HCT116 (cell line): ENCODE data around the gene OSBPL5. TPM values are rescaled to one million over a fixed set of nuclear protein-coding genes. Genes with fewer than 3 reads are reported as not detected.

Experiments
- CBX3 ChIP-seq: IDR thresholded peaks from 2 replicates; pipeline ENCODE4 v1.6.1; 2012; ENCODE audit warnings: low read depth
- CEBPB ChIP-seq: IDR thresholded peaks from 2 replicates; pipeline ENCODE4 v1.6.1; 2012; ENCODE audit warnings: low read depth
- ELF1 ChIP-seq: IDR thresholded peaks from 2 replicates; pipeline ENCODE4 v1.6.1; 2012; ENCODE audit warnings: low read depth, borderline replicate concordance
- EZH2phosphoT487 ChIP-seq: fragments of 200-600 bp; IDR thresholded peaks from 2 replicates; pipeline ENCODE4 v1.6.1; 2018; ENCODE audit warnings: antibody characterized with exemption, borderline replicate concordance
- FOSL1 ChIP-seq: IDR thresholded peaks from 2 replicates; pipeline ENCODE4 v1.6.1; 2012; ENCODE audit warnings: low read depth
- POLR2A ChIP-seq: IDR thresholded peaks from 2 replicates; pipeline ENCODE4 v1.7.0; 2011; ENCODE audit warnings: borderline replicate concordance; ENCODE audit not compliant: insufficient read depth, insufficient read length; ENCODE audit errors: extremely low read depth
- POLR2AphosphoS5 ChIP-seq: IDR thresholded peaks from 2 replicates; pipeline ENCODE4 v1.6.1; 2011; ENCODE audit warnings: mild to moderate bottlenecking, low read depth, low read length, moderate library complexity
- RAD21 ChIP-seq: IDR thresholded peaks from 2 replicates; pipeline ENCODE4 v1.6.1; 2012; ENCODE audit warnings: low read depth, mild to moderate bottlenecking
- SP1 ChIP-seq: IDR thresholded peaks from 2 replicates; pipeline ENCODE4 v1.6.1; 2012; ENCODE audit warnings: low read depth
- TCF7L2 ChIP-seq: IDR thresholded peaks from 2 replicates; pipeline ENCODE4 v1.7.0; 2011; ENCODE audit warnings: borderline replicate concordance, inconsistent platforms; ENCODE audit not compliant: insufficient read depth, insufficient read length; ENCODE audit errors: extremely low read depth
- ZBTB33 ChIP-seq: IDR thresholded peaks from 2 replicates; pipeline ENCODE4 v1.6.1; 2011; ENCODE audit warnings: mild to moderate bottlenecking, low read length, moderate library complexity; ENCODE audit not compliant: insufficient replicate concordance; ENCODE audit errors: extremely low read depth
- ZNF274 ChIP-seq: fragments of 200-500 bp; sonication (Bioruptor generic); IDR thresholded peaks from 2 replicates; pipeline ENCODE4 v1.6.1; 2014; ENCODE audit warnings: mild to moderate bottlenecking, low read depth, low read length, inconsistent platforms
- total RNA-seq: library from RNA; stranded (reverse); gene quantifications from one replicate; pipeline ENCODE4 v1.2.1, GENCODE V29; 2021; ENCODE audit not compliant: unreplicated experiment

OSBPL5 gene
- total RNA-seq, 1 experiment from 2014 or later: 44.2 TPM

GRCh38 chr11:3206156-3206921, 41.2 kb upstream of the OSBPL5 start (continued):
- TF ChIP-seq ZBTB33 (no peak), POLR2AphosphoS5 (no peak), TCF7L2 (no peak), RAD21 (no peak), SP1 (no peak), FOSL1 (no peak), CBX3 (no peak), EZH2phosphoT487 (no peak), ZNF274 (no peak), POLR2A (no peak), ELF1 (no peak), CEBPB (no peak)
